ENCODE measurements around the gene GJD2. TPM values are rescaled to one million over a fixed set of nuclear protein-coding genes. Genes with fewer than 3 reads are reported as not detected.
A peak's percentile ranks its signal among the peaks of the same experiment; 100 is the strongest.

Gene GJD2
- total RNA-seq, 1 experiment from 2014 or later: not detected

DNA sequence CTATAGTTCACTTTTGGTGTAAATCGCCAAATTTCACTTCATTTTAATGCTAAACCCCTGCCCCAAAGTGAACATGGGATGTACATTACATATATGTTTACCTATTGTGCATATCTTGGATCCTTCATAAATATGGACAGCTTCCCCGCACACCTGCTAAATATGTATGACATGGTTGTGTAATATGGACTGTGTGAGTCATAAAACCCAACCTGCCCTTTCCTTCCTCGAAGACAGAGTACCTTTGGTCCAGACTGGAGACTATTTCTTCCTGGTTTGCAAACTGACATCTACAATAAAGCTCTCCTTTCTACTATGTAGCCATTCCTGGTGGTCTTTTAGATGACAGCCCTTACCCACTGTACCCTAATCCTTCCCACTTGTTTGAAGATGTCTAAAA is 28.1 kb upstream of the GJD2 start:
- in situ Hi-C loops (cut with HindIII; ENCODE audit: low pct_unique_long_range_greater_than_20kb, low sequenced_read_pairs): no loop called here
- DNase-seq (ENCODE audit: low read depth, low spot score): no peak

GRCh38 chr15:34780725-34781124 is 25.9 kb upstream of the GJD2 start:
- DNase-seq (ENCODE audit: low read depth, low spot score): no peak
- in situ Hi-C loops (cut with HindIII; ENCODE audit: low pct_unique_long_range_greater_than_20kb, low sequenced_read_pairs): no loop called here

- in situ Hi-C loops (cut with HindIII; ENCODE audit: low pct_unique_long_range_greater_than_20kb, low sequenced_read_pairs): no loop called here
- DNase-seq (ENCODE audit: low read depth, low spot score): no peak
Measured at GRCh38 chr15:34776606-34777105, 21.9 kb upstream of the GJD2 start.

DNA sequence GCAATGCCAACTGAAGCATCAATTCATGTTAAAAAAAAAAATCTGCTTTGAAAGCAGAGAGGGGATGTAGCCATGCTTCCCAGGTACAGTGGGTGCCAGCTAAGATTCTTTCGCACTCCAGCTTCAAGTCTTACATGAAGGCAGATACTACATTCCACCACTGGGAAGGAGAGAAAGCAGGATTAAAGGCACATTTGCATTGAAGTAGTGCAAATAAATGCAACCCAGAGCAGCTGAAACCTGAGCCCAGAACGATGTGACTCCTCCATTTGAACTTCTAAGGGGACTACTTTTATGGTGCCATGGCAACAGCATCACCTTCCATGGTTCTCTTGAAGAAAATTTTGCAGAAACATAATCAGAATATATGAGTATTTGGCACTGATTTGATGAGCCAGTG is 19.1 kb upstream of the GJD2 start:
- DNase-seq (ENCODE audit: low read depth, low spot score): no peak
- in situ Hi-C loops (cut with HindIII; ENCODE audit: low pct_unique_long_range_greater_than_20kb, low sequenced_read_pairs): no loop called here

- in situ Hi-C loops (cut with HindIII; ENCODE audit: low pct_unique_long_range_greater_than_20kb, low sequenced_read_pairs): no loop called here
- DNase-seq (ENCODE audit: low read depth, low spot score): no peak
Measured at GRCh38 chr15:34773013-34773412, 18.2 kb upstream of the GJD2 start.

- in situ Hi-C loops (cut with HindIII; ENCODE audit: low pct_unique_long_range_greater_than_20kb, low sequenced_read_pairs): no loop called here
- DNase-seq (ENCODE audit: low read depth, low spot score): no peak
Measured at GRCh38 chr15:34772312-34772711, 17.5 kb upstream of the GJD2 start.

DNA sequence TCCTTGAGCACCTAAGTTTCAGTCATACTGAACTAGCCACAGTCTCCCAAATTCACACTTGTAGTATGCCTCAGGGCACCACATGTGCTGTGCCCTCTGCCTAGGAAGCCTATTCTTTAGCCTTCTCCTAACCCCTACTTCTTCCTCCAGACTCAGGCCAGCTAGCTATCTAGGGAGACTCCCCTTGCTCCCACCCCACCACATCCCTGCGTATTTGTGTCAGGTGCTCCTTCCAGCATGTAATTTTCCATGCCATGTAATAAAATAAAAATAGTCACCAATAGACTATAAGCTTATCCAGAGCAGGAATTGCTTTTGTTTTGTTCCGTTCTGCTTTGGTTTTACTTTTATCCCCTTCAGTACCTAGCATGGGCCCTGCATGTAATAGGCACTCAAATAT is 14.9 kb upstream of the GJD2 start:
- DNase-seq (ENCODE audit: low read depth, low spot score): no peak
- in situ Hi-C loops (cut with HindIII; ENCODE audit: low pct_unique_long_range_greater_than_20kb, low sequenced_read_pairs): no loop called here

DNA sequence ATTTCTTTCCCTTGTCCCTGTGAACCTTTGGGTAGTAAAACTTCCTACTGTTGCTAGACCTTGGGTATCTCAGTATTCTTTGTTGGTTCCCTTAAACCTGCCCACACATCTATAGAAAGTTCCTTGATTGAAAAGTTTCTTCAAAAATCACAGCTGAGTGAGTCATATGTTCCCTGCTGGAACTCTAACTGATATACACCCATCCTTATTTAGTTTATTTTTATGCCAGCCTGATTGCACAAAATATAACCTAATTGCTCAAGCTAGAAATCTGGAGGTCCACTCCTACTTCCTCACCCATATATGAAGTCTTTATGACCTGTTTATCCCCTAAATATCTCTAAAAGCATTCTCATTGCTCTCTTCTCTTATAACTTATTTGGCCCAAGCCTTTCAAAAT is 13.7 kb upstream of the GJD2 start:
- DNase-seq (ENCODE audit: low read depth, low spot score): no peak
- in situ Hi-C loops (cut with HindIII; ENCODE audit: low pct_unique_long_range_greater_than_20kb, low sequenced_read_pairs): no loop called here

DNA sequence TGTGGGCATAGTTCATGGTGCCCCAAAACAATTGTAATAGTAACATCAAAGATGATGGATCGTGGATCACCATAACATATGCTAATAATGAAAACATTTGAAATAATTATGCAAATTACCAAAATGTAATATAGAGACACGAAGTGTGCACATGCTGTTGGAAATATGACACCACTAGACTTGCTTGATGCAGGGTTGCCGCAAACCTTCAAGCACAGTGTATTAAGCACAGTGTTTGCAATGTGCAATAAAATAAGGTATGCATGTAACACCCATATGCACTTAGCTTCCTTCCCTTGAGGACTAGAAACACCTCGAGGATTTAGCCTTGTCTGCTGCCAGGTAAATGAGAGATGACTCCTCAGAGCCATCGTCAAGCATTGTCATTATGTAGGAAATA is 10.9 kb upstream of the GJD2 start:
- no peak for DNase-seq (ENCODE audit: low read depth, low spot score)
- in situ Hi-C loops (cut with HindIII; ENCODE audit: low pct_unique_long_range_greater_than_20kb, low sequenced_read_pairs): no loop called here

DNA sequence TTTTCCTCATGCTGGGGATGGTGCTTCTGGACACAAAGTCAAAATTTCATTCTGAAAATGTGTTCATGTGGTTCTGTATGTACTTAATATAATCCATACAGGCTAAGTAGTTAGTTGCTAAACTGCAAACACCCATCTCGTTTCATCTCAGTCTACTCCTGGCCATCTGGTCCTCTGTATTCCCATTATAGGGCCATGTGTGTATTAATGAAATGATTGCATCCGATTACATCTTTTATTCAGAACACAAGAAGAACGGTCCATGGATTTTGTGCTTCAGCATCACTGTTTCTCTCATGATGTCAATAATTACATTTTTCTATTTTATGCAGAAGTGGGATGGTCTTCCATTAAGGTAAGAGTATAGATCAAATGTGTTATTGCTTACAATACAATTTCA is 6.1 kb upstream of the GJD2 start:
- DNase-seq (ENCODE audit: low read depth, low spot score): no peak
- in situ Hi-C loops (cut with HindIII; ENCODE audit: low pct_unique_long_range_greater_than_20kb, low sequenced_read_pairs): no loop called here

- in situ Hi-C loops (cut with HindIII; ENCODE audit: low pct_unique_long_range_greater_than_20kb, low sequenced_read_pairs): no loop called here
Measured at GRCh38 chr15:34759992-34760391, 5.2 kb upstream of the GJD2 start.

DNA sequence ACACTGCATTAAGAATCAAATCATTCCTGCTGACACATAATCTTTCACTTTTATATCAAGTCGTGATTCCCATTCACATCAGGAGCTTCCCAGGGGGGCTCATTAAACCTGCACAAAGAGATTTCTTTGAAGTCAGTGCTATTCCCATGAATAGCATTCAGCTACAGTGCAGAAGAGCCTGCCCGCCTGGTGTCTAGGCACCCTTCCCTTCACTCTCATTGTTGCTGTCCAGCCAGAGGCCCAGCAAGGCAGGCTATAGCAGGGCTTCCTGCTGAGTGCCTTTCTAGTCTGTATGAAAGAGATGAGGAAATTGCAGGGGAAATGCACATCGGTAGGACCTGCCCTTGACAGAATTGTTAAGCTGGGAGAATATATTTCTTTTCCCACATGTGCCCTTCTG is 4.5 kb upstream of the GJD2 start:
- no peak for DNase-seq (ENCODE audit: low read depth, low spot score)
- in situ Hi-C loops (cut with HindIII; ENCODE audit: low pct_unique_long_range_greater_than_20kb, low sequenced_read_pairs): no loop called here

More at GRCh38 chr15:34759992-34760391, 5.2 kb upstream of the GJD2 start:
- DNase-seq (ENCODE audit: low read depth, low spot score): no peak

DNA sequence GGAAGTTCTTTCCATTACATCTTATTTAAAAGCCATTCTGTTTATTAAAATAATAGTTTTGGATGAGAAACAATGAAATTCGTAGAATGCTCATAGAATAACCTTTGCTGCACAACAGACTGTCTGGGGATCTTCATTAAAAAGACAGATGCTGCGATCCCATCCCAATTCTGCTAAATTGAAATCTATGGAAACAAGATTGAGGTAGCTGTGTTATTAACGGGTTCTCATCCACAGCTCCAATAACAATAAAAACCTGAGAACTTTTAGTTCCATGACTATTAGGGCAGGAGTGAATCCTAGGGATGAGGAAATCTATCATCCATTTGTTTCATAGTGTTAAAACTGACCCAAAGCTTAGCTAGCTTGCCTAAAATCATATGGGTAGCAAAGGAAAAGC is 2.5 kb upstream of the GJD2 start:
- no peak for DNase-seq (ENCODE audit: low read depth, low spot score)
- in situ Hi-C loops (cut with HindIII; ENCODE audit: low pct_unique_long_range_greater_than_20kb, low sequenced_read_pairs): no loop called here

GRCh38 chr15:34755419-34755773 is 598 bp upstream of the GJD2 start:
- no peak for DNase-seq (ENCODE audit: low read depth, low spot score)
- in situ Hi-C loops (cut with HindIII; ENCODE audit: low pct_unique_long_range_greater_than_20kb, low sequenced_read_pairs): no loop called here

DNA sequence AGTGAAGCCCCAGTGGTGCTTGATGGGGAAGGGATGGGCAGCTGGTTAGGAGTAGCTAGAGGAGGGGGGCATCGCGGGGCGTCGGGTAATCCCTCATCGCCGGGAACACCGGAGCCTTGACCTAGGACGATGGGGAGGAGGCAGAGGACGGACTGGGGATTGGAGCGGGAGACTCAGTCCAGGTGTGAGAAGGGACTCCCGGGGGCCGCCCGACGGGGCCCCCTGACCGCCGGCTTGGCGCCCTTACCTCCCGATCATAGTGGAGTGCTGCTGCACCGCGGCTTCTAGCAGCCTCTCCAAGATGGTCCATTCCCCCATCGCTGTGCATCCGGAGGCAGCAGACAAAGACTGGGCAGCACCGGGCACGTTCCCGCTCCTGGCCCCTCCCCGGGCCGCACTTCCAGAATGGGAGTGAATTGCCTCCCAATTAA is 612 bp downstream of the GJD2 start:
- in situ Hi-C loops (cut with HindIII; ENCODE audit: low pct_unique_long_range_greater_than_20kb, low sequenced_read_pairs): no loop called here

GRCh38 chr15:34753236-34753894 is 1.4 kb downstream of the GJD2 start:
- DNase-seq (ENCODE audit: low read depth, low spot score): peak; percentile 39
- in situ Hi-C loops (cut with HindIII; ENCODE audit: low pct_unique_long_range_greater_than_20kb, low sequenced_read_pairs): no loop called here

More for the DNA sequence above, 612 bp downstream of the GJD2 start:
- DNase-seq (ENCODE audit: low read depth, low spot score): no peak

DNA sequence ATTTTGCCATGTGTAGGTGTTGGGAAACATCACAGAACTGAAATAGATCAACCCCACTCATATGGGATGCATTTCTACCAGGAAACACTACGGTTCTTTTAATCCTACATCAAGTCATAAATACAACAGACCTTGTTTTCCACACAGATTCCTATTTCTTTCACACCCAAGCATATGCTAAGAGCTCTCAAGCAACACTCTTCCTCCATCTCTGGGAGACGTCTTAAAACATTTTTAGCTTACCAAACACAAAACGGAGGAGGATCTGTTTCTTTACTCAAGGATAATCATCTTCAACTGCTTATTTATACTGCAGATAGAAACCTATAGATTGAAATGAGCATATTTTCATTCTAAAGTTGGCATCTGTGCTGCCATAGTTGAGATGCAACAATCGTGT is 5.1 kb downstream of the GJD2 start:
- no peak for DNase-seq (ENCODE audit: low read depth, low spot score)
- in situ Hi-C loops (cut with HindIII; ENCODE audit: low pct_unique_long_range_greater_than_20kb, low sequenced_read_pairs): no loop called here

DNA sequence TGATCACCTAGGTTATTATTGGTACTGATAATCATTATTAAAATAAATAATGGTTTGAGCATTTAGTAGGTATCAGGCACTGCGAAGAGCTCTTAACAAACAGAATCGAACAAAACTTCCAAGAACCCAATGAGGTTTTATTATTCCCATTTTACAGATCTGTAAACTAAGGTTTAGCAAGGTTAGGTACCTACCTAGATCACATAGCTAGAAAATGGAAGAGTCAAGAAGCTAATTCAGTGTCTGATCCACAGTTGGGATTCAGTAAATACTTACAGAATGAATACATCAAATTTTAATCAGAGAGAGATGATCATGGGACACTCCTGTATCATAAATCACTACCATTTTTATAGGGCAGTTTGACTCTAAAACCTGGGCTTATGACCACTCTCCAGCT is 15.5 kb downstream of the GJD2 start:
- DNase-seq (ENCODE audit: low read depth, low spot score): no peak
- in situ Hi-C loops (cut with HindIII; ENCODE audit: low pct_unique_long_range_greater_than_20kb, low sequenced_read_pairs): no loop called here

- in situ Hi-C loops (cut with HindIII; ENCODE audit: low pct_unique_long_range_greater_than_20kb, low sequenced_read_pairs): no loop called here
- DNase-seq (ENCODE audit: low read depth, low spot score): no peak
Measured at GRCh38 chr15:34738002-34738401, 16.8 kb downstream of the GJD2 start.

- in situ Hi-C loops (cut with HindIII; ENCODE audit: low pct_unique_long_range_greater_than_20kb, low sequenced_read_pairs): no loop called here
- DNase-seq (ENCODE audit: low read depth, low spot score): no peak
Measured at GRCh38 chr15:34737477-34737876, 17.3 kb downstream of the GJD2 start.
